Activated CD8-positive, alpha-beta memory T cell treated with anti-CD3 and anti-CD28 coated beads, Interleukin-2, amount 50 U/mL, for 24 hours (primary cell): ENCODE results near the gene PRKCD.
A peak's percentile ranks its signal among the peaks of the same experiment; 100 is the strongest.

ENCODE experiments used
- DNase-seq: peaks from one replicate; pipeline ENCODE4 v3.0.0-alpha.2; 2020; ENCODE audit errors: extremely low read depth

The PRKCD gene

DNA sequence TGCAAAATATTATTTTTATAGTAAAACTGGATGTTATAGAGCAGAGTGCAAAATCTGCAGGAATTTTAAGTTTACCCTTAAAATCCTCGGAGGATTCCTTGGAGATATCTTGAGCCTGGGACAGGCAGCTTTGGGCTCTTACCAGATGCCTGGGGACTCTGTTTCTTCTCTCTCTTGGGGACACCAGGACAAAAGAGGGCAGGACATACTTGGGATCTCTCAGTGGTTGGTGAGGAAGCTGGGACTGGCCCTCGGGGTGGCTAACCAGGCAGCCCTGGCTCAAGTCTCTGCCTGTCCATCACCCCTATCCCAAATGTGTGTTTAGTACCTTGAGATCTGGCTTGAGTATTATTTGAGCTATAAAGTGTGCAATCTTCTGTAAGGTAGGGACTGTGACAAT is 56.2 kb downstream of the PRKCD start:
- DNase-seq, result no peak

DNA sequence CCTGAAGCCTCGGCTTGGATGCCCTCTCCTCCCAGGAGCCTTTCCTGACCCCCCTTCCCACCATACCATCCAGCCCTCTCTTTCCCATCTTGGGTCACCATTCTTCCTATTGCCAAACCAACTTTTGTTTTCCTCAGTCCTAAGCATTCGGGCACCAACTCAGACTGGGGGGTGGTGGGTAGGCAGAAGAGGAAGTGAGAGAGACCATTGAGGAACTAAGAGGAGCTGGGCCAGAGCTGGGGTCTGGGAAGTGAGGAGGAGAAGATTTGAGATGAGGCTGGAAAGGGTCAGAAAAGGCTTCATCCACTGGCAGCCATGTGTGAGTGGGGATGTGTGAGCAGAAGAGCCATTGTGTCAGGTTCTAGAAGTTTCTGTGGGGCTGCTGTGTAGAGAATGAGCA is 57.1 kb downstream of the PRKCD start:
- no peak for DNase-seq

DNA sequence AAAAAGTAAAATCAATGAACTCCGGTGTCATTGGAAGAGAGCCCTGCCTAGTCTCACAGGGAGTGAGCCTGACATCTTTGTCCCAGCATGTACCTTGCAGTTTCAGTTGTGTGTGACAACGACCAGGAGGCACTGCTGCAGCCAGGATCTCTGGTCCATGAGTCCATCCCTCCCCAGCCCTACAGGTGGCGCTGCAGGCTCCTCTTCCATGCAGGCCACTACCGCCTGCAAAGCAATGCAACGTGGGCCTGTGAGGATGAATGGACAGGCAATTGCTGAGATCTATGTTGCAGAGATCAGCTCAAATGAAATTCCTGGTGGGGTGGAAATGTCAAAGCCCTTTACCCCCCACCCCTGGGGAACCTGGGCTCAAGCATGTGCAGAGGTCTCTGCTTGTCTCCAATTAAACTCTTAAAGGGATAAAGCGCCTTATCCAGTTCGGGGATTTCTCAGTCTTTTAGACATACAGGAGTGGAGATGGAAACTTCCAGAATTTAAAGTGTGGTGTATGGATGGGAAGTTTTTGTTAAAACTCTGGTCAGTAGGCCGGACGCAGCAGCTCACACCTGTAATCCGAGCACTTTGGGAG is 59.0 kb downstream of the PRKCD start:
- peak; percentile 14 for DNase-seq

DNA sequence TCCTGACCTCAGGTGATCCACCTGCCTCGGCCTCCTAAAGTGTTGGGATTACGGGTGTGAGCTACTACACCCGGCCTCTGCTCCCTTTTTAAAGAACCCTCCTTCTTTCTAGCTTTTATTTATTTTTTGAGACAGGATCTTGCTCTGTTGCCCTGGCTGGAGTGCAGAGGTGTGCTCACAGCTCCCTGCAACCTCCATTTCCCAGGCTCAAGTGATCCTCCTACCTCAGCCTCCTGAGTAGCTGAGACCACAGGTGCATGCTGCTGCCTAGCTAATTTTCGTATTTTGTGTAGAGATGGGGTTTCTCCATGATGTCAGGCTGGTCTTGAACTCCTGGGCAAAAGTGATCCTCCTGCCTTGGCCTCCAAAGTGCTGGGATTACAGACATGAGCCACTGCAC is 60.3 kb downstream of the PRKCD start:
- no peak for DNase-seq

DNA sequence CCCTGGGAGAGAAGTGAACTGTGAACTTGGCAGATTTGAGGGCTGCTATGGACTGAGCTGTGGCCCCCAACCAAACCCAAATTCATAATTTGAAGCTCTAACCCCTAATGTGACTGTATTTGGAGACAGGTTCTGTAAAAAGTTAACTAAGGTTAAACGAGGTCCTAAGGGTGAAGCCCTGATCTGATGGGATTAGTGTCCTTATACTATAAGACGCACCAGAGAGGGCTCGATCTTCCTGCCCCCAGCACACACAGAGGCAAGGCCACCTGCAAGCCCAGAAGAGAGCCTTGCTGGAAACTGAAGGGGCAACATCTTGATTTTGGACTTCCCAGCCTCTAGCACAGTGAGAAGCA is 60.8 kb downstream of the PRKCD start:
- DNase-seq, result no peak

DNA sequence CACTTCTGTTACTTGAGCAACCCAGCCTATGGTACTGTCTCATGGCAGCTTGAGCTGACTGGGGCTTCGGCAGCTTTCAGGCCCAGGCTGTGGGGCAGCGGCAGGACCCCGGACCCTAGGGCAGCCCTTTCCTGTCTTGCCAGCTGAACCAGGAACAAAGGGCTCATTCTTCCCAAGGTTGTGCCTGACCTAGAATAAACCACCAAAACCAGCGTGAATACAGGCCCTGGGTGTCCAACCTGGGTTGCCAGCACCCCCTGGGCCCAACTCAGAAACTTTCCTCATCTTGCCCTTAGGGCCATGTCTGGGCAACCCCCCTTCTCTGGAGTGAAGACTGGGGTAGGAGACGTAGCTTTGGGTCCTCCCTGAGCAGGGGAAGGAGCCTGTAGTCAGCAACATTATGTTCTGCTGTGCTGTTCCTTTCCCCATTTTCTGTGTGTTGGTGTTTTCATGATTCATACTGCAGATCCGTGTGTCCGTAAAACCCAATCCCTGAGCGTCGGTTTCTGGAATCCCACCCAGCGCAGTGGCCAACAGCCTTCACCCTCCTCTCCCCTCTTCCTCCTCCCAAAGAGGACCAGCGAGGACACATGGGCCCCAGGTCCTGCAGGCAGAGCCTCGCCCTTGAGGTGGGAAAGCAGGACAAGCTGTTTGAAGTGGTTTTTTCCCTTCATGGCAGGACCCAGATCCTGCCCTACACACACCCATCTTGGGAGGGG is 61.3 kb downstream of the PRKCD start:
- DNase-seq, result no peak

DNA sequence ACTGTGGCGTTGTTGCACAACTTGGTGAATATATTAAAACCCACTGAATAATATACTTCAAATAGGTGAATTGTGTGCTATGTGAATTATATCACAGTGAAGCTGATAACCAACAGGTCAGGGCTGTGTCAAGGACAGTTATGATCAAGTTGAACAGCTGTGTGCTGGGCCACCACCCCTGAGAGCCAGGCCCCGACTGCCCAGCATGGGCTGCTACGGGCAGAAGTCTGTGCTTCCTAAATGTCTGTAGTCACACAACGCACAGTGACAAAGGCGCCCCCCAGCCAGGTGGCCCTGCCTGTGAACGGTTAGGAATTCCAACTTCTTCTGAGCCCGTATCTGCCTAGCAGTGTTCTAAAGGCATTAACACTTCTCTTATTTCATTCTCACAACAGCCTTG is 62.0 kb downstream of the PRKCD start:
- no peak for DNase-seq

DNA sequence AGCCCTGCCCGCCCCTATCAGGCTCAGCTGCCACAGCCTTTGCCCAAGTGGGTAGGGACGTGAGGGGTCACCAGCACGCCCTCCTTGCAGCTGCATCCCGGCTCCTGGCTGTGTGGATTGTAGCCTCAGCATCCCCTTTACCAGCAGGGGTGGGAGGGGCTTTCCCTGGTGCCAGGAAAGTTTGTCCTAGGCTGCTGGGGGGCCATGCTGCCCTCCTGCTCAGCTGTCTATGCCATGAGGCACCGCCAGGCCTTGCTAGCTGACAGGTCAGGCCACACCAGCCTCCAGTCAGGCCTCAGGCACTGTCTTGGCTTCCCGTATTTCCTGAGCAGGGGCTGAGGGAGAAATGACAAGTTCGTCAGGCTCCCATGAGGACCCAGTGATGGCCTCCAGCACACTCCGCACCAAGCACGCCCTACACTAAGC is 62.5 kb downstream of the PRKCD start:
- no peak for DNase-seq

DNA sequence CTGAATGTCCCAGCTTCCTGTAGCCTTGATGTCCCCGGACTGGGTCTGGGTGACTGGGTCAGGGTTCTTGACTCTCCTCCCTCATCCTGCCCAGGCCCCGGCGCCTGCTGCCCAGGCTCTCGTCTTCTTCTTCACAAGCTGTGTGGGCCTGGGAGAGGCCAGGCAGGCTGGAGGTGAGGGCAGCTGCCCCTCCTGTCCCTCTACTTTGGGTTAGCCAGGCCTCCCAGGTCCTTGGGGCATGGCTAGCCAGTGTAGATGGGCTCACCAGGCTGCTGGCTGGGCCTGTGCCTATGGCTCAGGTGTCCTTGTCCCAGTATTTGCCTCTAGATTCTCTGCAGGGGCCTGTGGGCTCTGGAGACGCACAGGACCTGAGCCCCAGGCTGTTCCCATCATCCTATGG is 63.0 kb downstream of the PRKCD start:
- DNase-seq, result no peak

DNA sequence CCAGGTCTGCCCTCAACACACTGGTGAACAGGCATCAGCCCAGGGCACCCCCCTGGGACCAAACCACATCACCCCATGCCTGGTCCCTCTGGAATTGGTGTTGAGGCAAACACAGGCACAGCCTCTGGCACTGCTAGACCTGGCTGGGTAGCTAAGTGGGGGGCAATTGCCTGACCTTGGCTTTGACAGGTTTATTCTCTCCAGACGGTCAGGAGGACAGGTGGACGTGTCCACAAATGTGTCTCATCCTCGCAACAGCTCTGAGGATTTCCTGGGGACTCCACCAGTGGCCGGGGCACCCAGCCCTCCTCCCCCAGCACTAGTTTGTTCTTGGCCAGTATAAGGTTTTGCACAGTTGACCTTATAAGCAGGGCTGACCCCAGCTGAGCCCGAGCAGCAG is 63.5 kb downstream of the PRKCD start:
- DNase-seq, result no peak

DNA sequence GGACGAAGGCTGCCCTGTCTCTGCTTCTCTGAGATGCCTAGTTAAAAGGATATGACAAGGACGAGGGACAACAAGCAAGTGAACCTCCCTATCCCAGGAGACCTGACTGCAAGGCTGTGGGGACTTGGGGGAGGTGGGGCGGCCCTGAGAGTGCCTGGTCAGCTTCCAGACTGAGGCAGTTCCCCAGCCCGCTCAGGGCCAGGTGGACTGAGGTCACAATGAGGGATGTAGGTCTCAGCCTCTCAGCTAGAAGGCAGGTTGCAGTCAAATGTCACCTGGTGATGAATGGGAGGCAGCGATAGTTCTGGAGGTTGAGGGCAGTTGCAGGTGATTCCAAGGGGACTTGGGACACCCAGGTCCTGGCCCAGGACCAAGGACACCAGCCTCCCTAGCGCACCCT is 64.2 kb downstream of the PRKCD start:
- DNase-seq, result no peak

DNA sequence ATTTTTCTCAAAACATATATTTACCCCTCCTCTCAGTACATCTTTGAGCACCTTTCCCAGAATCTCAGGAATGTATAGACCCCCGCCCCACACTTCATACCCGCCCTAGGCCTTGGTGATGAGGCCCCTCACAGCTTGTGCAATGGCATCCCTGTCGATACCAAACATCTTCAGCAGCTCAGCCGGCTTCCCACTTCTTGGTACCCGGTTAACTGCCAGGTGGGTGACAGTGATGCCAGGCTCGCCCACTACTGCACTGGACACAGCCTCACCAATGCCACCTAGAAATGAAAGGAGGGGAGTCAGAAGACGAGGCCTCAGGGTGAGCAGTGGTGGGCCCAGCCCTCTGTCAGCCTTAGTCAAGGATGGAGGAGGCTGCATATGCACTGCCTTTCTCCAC is 64.6 kb downstream of the PRKCD start:
- DNase-seq, result no peak

DNA sequence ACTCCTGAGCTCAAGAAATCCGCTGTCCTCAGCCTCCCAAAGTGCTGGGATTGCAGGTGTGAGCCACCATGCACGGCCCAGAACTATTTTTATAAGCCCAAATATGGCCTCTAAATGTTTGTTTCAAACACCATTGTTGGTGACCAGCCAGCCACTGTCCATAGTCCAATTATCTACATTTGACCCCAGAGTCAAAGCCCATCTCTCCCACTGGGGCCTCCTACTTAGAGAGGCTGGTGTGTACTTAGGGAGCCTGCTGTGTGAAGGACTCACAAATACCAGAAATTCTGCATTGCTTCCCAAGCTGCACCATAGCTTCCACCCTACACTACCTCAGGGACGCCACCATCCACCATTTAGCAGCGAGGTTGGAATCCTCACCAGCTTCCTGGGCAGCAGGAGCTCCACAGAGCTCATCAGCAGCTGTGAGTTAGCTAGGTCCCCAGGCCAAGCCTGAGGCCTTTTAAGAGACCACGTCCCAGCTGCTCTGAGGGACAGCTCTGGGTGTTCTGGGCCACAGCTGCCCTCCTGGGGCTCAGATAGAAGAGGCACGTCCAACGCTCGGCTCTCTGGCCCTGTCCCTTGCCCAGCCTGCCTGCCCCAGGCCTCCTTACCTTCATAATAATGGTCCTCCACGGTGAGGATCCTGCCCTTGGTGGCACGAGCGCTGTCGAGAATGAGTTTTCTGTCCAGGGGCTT is 65.3 kb downstream of the PRKCD start:
- no peak for DNase-seq

DNA sequence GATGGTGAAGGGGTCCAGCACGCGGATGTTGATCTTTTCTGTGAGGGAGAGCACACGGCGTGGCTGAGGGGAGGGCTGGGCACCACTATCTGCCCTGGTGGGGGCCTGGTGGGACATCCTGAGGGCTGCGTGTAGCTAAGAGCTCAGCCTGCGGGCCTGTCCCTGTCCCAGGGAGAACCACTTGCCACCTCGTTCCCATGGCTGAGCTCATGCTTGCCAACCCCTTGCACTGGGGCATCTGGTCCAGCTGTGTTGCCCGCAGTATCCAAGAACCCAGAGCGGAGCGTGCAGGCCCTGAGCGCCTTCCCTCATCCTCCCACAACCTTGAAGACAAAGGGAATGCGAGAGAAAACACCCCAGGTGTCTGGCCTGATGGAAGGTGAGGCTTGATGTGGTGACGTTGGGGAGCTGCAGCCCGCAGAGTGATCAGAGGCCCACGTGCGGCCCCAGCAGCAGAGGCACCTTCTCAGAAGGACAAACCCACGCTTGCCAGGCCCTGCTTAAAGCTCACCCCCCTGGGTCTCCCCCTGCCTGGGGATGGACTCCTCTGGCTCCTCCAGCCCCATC is 65.9 kb downstream of the PRKCD start:
- no peak for DNase-seq

DNA sequence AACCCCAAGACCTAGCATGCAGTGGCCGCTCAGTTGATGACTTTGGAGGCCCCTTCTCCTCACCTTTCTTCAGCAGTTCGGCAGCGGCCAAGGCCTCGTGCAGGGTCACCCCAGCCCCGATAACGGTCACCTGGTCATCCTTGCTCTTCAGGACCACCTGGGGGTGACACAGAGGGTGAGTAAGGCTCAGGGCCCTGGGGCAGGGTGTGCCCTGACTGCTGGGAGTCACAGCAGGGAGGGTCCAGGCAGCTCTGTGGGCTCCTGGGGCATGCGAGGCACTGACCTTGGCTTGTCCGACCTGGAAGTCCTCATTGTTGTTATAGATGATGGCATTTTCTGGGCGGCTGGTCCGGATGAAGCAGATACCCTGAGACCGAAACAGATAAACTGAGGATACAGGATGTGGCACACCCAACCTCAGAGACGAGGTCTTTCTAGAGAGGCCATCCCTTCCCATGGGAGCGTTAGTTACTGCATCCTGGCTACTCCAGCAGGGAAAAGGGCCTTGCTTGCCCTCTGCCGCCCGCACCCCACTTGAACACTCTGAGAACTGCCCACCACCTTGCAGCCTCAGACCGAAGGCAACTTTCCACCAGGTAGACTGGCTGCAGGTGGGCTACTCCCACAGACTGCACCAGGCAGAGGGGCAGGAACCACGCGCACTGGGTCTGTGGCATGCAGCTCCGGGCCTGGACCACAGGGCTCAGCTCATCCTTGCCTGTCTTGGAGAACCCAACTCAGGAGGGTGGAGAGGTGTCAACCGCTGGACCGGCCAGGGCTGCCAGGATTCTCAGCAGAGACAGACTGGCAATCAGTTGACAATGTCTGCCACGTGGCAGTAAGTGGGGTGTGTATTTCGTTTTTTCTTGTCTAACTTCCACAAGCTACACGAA is 67.2 kb downstream of the PRKCD start:
- DNase-seq, result no peak

DNA sequence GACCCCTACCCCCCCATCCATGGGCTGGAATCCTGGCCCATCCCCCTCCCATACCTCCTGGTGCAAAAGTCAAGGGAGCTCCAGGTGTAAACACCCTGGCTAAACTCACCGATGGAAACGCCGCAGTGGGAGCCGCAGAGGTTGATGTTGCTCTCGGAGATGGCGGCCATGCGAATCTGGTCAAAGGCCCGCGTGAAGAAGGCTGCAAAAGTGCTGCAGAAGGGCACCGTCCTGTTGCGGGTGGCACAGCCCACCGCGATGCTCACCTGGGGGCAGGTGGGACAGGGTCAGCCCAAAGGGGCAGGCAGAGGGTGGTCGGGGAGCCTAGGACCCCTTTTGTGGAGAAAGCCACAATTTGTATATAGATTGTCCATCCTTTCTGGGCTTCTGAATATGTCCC is 68.2 kb downstream of the PRKCD start:
- no peak for DNase-seq

DNA sequence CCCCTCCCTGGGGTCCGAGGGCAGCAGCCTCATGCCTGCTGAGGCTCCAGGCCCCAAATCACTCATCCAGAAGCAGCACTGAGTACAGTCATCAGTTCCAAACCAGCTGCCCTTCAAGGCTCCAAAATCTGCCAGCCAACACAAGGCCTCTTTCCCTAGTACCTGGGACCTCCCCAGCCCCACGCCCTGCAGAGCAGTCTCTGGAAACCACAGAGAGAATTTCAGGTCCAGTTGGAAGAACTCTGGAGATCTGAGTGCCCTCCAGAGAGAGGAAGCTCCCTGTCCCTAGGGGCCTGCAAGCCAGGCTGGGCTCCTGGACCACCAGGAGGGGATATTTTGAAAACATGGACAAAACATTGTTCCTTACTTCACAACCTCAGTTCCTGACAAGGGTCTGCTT is 68.6 kb downstream of the PRKCD start:
- no peak for DNase-seq

DNA sequence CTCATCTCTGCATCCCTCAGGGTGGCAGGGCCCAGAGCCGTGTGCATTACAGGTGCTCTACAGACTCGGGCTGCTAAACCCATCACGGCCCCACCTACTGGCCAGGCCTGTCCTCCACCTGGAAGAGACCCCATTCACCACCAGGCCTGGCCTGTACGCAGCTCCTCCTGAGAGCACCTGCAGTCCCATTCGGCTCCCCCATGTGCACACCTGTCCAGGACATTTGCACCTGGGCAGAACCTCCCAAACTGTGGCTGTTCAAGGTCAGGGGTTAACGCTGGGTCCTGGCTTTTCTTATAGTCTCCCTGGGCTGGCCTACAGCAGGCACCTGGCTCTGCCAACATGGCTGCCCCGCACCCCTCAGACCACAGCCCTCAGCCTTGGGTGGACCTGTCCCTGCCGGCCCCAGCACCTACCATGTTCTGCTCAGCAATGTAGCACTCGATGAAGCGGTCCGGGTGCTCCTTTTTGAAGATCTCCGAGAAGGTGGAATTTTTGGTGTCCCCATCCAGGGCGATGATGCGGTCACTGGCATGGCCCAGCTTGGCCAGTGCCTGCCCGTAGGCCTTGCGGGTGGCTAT is 69.1 kb downstream of the PRKCD start:
- DNase-seq, result no peak

DNA sequence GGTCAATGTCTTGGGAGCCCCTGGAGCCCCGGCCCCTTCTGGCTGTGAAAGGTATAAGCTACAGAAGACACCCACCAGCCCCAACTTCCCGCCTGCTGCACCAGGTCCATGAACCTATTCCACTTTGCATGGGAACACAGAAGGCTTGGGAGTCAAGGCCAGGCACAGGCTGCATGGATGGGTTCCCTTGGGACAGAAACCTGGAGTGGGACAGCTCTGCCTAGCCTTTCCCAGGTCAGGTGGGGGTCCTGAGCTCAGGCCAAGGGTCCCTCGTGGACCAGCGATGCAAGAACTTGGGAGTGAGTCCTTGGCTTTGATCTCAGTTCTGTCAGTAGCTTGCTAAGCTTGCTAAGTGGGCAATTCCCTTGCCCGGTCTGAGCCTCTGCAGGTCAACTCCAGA is 69.8 kb downstream of the PRKCD start:
- no peak for DNase-seq

DNA sequence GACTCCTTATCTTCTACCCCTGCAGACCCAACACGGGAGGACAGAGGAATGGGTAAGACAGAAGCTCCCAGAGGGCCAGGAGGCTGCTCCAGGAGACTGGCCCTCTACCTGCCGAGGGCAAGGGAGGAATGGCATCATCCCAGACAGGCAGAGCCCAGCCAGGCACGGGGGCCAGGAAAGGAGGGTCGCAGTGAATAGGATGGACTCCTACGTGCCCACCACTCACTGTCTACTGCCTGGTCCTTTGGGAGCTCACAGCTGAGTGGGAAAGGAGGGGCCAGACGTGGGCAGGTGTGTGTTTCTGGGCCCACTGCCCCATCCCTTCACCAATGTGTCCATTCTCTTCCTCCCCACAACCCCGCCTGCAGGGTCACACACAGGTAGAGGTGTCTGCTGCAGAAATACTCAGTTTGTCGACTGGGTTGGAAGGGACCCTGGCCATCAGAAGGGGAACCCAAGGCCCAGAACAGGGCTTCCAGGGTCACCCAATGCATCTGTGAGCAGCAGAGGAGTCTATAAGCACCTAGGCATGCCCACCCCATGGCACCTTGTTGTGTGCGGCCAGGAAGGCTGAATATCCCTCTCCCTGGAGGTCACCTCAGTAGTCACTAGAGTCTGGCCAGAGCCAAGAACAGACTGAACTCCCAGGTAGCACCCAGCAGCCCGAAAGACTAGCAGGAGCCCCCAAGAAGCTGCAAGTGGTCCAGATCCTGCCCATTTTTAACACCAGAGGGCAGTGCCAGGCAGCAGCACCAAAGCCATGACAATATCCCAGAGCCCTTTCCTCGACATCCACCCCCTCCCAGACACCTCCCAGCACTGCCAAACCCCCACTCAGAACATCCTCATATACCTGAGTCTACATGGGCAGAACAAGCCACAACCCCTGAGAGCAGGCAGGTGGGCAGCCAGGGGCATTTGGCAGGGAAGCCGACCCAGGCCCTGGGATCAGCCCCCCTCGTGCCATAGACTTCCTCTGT is 70.8 kb downstream of the PRKCD start:
- no peak for DNase-seq
